Lung microvascular endothelial cell (primary cell): ENCODE data around the gene RGS16. TPM values are rescaled to one million over a fixed set of nuclear protein-coding genes. Genes with fewer than 3 reads are reported as not detected.
A peak's percentile ranks its signal among the peaks of the same experiment; 100 is the strongest.

Experiments used
- DNase-seq, 2 donors: peaks; one replicate each; pipeline versions ENCODE4 v3.0.0 to v3.0.0-alpha.2; 2010; ENCODE audit warnings: low read depth in 2 of 2
- total RNA-seq: library from RNA; depleted of rRNA; stranded (reverse); fragments of >200 nt; gene quantifications from 2 replicates; pipeline ENCODE4 v1.2.1, GENCODE V29; 2014

Gene RGS16
- total RNA-seq, 1 donor from 2014 or later: 1.4 TPM

GRCh38 chr1:182629499-182630096, 25.4 kb upstream of the RGS16 start:
- no peak for DNase-seq

- no peak for DNase-seq
Observed at GRCh38 chr1:182629080-182629479, 24.9 kb upstream of the RGS16 start.

- no peak for DNase-seq
Observed at GRCh38 chr1:182628657-182629056, 24.5 kb upstream of the RGS16 start.

- no peak for DNase-seq
Observed at GRCh38 chr1:182627622-182628021, 23.4 kb upstream of the RGS16 start.

- no peak for DNase-seq
Observed at GRCh38 chr1:182626527-182626926, 22.3 kb upstream of the RGS16 start.

GRCh38 chr1:182625719-182626504, 21.7 kb upstream of the RGS16 start:
- no peak for DNase-seq

- no peak for DNase-seq
Observed at GRCh38 chr1:182625024-182625423, 20.8 kb upstream of the RGS16 start.

GRCh38 chr1:182624577-182624976, 20.4 kb upstream of the RGS16 start:
- no peak for DNase-seq

GRCh38 chr1:182622901-182623528, 18.8 kb upstream of the RGS16 start:
- no peak for DNase-seq

- DNase-seq: no peak
Observed at GRCh38 chr1:182621906-182622305, 17.7 kb upstream of the RGS16 start.

- no peak for DNase-seq
Observed at GRCh38 chr1:182620924-182621585, 16.9 kb upstream of the RGS16 start.

- DNase-seq: no peak
Observed at GRCh38 chr1:182617734-182618351, 13.7 kb upstream of the RGS16 start.

GRCh38 chr1:182617014-182617429, 12.8 kb upstream of the RGS16 start:
- DNase-seq: no peak

GRCh38 chr1:182616130-182617013, 12.2 kb upstream of the RGS16 start:
- peak in 1 of 2 donors; percentile 41 for DNase-seq

GRCh38 chr1:182615468-182616129, 11.4 kb upstream of the RGS16 start:
- DNase-seq: peak in 1 of 2 donors; percentile 4

GRCh38 chr1:182614796-182615454, 10.7 kb upstream of the RGS16 start:
- peak; percentile 54 to 72 for DNase-seq

- no peak for DNase-seq
Observed at GRCh38 chr1:182611787-182612186, 7.6 kb upstream of the RGS16 start.

GRCh38 chr1:182611326-182611725, 7.1 kb upstream of the RGS16 start:
- no peak for DNase-seq

GRCh38 chr1:182610606-182611194, 6.5 kb upstream of the RGS16 start:
- DNase-seq: no peak
